ENCODE results near the gene GPR55.

GPR55 gene

GRCh38 chr2:230914886-230915285, 10.2 kb downstream of the GPR55 start:
- no peak for DNase-seq

GRCh38 chr2:230913406-230914143, 11.5 kb downstream of the GPR55 start:
- peak; percentile 40 for DNase-seq

- no peak for DNase-seq
Measured at GRCh38 chr2:230912724-230913123, 12.3 kb downstream of the GPR55 start.

GRCh38 chr2:230912046-230912445, 13.0 kb downstream of the GPR55 start:
- DNase-seq: no peak

GRCh38 chr2:230910546-230911177, 14.4 kb downstream of the GPR55 start:
- no peak for DNase-seq

- no peak for DNase-seq
Measured at GRCh38 chr2:230909841-230910545, 15.0 kb downstream of the GPR55 start.

GRCh38 chr2:230908595-230909191, 16.3 kb downstream of the GPR55 start:
- DNase-seq: peak; percentile 84

- no peak for DNase-seq
Measured at GRCh38 chr2:230908092-230908594, 16.9 kb downstream of the GPR55 start.

- no peak for DNase-seq
Measured at GRCh38 chr2:230907361-230908091, 17.5 kb downstream of the GPR55 start.

- no peak for DNase-seq
Measured at GRCh38 chr2:230906471-230907230, 18.4 kb downstream of the GPR55 start.

GRCh38 chr2:230905448-230906421, 19.3 kb downstream of the GPR55 start:
- DNase-seq: peak; percentile 94

GRCh38 chr2:230904856-230905447, 20.1 kb downstream of the GPR55 start:
- no peak for DNase-seq

GRCh38 chr2:230903231-230904150, 21.6 kb downstream of the GPR55 start:
- DNase-seq: no peak

- DNase-seq: peak; percentile 76
Measured at GRCh38 chr2:230902180-230902899, 22.7 kb downstream of the GPR55 start.

- DNase-seq: no peak
Measured at GRCh38 chr2:230901006-230901405, 24.0 kb downstream of the GPR55 start.

GRCh38 chr2:230900336-230900995, 24.6 kb downstream of the GPR55 start:
- no peak for DNase-seq

GRCh38 chr2:230899786-230900185, 25.3 kb downstream of the GPR55 start:
- DNase-seq: peak; percentile 82

- DNase-seq: no peak
Measured at GRCh38 chr2:230899287-230899686, 25.8 kb downstream of the GPR55 start.

All from stimulated activated CD4-positive, alpha-beta T cell treated with anti-CD3 and anti-CD28 coated beads, Interleukin-15, amount 100 ng/mL, for 24 hours (primary cell).